Ectodermal cell (in vitro differentiated cells): Measurements from ENCODE around the gene TPCN2.

Source experiments
- H3K27ac ChIP-seq: 2 replicates; pipeline ENCODE4 v1.7.0; 2013; ENCODE audit warnings: mild to moderate bottlenecking, low read depth, low read length; ENCODE audit not compliant: insufficient read depth, poor library complexity, severe bottlenecking
- H3K27me3 ChIP-seq: 2 replicates; pipeline ENCODE4 v1.7.0; 2013; ENCODE audit warnings: mild to moderate bottlenecking, low read length; ENCODE audit not compliant: insufficient read depth, control insufficient read depth, poor library complexity, severe bottlenecking
- H3K36me3 ChIP-seq: one replicate; pipeline ENCODE4 v1.7.0; 2013; ENCODE audit warnings: low read length; ENCODE audit not compliant: control insufficient read depth, insufficient read depth
- H3K4me1 ChIP-seq: one replicate; pipeline ENCODE4 v1.7.0; 2013; ENCODE audit warnings: low read length; ENCODE audit not compliant: control insufficient read depth, insufficient read depth
- H3K4me3 ChIP-seq: 2 replicates; pipeline ENCODE4 v1.7.0; 2013; ENCODE audit warnings: low read depth, low read length, control low read depth; ENCODE audit not compliant: insufficient read depth
- H3K9me3 ChIP-seq: 2 replicates; pipeline ENCODE4 v1.7.0; 2013; ENCODE audit warnings: mild to moderate bottlenecking, low read length, moderate library complexity; ENCODE audit not compliant: control insufficient read depth
- WGBS, 2 experiments: methylation state at CpG; one replicate each; pipeline ENCODE4 v1.1.7; 2013; ENCODE audit warnings: missing lambda C conversion rate in 2 of 2; 5-methylcytosine and 5-hydroxymethylcytosine counted together

The TPCN2 gene

GRCh38 chr11:69157822-69158231 lies 109.1 kb downstream of the TPCN2 start:
- peaks cover 27% of the 10 kb centered on the region for H3K4me1 ChIP-seq
- no peak overlapping the region for H3K4me3 ChIP-seq
- H3K9me3 ChIP-seq = no peaks in the 10 kb centered on the region
- no peaks in the 10 kb centered on the region for H3K36me3 ChIP-seq
- 92 to 95% methylated on average over 15 of the region's 15 CpGs for WGBS, 2 experiments
- H3K27me3 ChIP-seq = no peaks in the 10 kb centered on the region
- no peak overlapping the region for H3K27ac ChIP-seq

DNA sequence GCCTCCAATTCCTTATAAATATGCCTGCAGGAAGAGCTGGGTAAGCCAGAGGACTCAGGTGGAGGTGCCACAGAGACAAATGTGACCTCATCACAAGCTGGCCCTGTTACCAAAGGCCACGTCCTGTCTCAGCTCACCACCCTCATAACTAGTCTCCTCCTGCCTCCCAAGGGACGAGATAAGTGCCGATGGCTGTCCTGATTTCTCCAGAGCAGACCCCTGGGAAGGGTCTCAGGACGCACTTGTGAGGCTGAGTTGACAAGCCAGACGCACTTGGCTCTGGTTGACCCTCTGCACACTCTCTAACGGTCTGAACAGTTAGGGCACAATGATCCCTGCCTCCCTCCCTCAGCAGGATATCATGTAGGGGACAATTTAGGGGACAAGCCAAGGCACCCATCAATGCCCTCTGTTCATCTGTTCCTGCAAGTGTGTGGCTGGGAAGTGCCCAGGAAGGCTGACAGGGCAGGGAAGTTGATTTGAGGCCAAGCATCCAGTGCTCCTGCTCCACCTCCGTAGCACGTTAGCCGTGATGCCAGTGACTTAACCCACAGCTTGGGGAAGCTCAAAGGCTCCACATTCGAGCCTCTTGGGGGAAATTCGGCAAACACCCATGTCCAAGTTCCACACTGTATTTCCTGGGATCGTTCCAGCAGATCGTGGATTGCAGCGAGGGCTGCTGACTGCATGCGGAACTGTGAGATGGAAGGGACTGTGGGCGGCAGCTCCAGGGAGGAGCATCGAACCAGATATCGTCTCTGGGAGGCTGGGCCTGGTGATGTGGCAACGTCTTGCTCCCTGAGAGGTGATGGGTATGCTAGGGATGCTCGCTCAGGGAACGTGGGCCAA lies 109.8 kb downstream of the TPCN2 start:
- Histone ChIP-seq H3K27ac (no peak overlapping the region), H3K27me3 (no peaks in the 10 kb centered on the region), H3K4me1 (peaks cover 24% of the 10 kb centered on the region), H3K4me3 (no peak overlapping the region), H3K36me3 (no peaks in the 10 kb centered on the region), H3K9me3 (peaks cover 2% of the 10 kb centered on the region)
- WGBS, 2 experiments = 95% methylated on average over 21 of the region's 21 CpGs

DNA sequence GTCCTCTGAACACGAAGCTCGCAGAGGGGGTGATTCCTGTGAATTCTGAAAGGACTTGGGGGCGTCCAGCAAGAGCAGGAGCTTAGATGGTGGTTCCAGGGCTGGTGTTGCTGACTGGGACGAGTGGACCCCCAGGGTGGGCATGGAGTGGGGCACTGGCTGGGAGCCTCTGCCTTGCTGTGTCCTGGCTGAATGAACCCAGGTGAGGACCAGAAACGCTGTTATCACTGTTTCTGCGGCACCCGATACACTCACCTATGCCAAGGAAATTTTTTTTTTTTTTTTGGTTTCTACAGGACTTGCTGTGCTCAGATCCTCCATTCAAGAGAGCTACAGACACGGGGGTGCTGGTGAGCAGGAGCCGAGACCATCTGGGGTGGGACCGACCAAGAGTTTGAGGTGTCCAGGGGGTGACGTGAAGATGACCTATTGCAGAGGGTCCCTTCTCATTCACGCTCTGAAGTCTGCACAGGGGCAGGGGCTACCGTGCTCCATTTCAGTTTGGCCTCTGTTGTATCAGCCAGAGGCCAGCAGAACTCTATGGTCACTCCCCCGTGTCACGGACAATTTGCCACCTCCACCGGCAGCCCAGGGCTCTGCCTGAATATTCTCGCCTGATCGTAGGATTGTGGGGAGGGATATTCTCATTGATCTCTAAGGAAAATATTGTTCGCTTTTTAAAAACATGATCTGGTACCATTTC lies 110.6 kb downstream of the TPCN2 start:
- Histone ChIP-seq H3K9me3 (peaks cover 2% of the 10 kb centered on the region), H3K27me3 (no peaks in the 10 kb centered on the region), H3K4me3 (no peak overlapping the region), H3K27ac (no peak overlapping the region), H3K4me1 (peaks cover 24% of the 10 kb centered on the region), H3K36me3 (no peaks in the 10 kb centered on the region)
- 94 to 96% methylated on average over 19 of the region's 19 CpGs for WGBS, 2 experiments

DNA sequence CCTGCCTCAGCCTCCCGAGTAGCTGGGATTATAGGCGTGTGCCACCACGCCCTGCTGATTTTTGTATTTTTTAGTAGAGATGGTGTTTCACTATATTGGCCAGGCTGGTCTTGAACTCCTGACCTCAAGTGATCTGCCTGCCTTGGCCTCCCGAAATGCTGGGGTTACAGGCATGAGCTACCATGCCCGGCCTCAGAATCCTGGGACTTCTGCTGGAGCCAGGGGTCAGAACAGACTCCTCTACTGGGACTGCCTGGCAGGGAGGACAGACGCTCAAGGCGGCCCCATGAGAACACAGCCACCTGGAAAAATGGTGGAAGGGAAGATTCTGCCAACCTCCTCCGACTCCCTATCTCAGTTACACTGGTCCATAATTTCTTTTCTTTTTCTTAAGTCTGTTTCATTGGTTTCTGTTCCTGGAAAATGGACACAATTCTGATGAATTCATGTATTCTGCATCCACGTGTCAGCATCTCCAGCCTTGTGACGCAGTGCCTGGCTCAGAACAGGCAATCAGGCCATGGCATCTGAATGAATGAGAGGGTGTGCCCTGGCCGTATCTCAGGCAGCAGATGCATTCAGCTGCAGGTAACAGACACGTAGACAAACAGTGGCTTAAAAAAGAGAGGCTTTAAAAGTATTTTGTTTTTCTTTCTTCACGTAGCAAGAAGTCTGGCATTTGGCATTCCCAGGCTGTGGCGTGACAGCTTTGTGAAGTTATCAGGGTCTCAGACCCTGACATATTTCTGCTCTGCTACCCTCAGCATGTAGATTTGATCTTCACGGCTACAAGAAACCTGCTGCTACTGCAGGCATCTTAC lies 111.8 kb downstream of the TPCN2 start:
- 93 to 94% methylated on average over 15 of the region's 15 CpGs for WGBS, 2 experiments

GRCh38 chr11:69161117-69161407 lies 112.3 kb downstream of the TPCN2 start:
- WGBS, 2 experiments = 89 to 92% methylated on average over 5 of the region's 5 CpGs
- Histone ChIP-seq H3K9me3 (peaks cover 2% of the 10 kb centered on the region), H3K27ac (no peak overlapping the region), H3K4me1 (peaks cover 21% of the 10 kb centered on the region), H3K36me3 (no peaks in the 10 kb centered on the region), H3K27me3 (no peaks in the 10 kb centered on the region), H3K4me3 (no peak overlapping the region)

More for the DNA sequence above, 111.8 kb downstream of the TPCN2 start:
- H3K27ac ChIP-seq = no peak overlapping the region
- H3K4me1 ChIP-seq = peaks cover 24% of the 10 kb centered on the region
- H3K27me3 ChIP-seq = no peaks in the 10 kb centered on the region
- no peaks in the 10 kb centered on the region for H3K36me3 ChIP-seq
- H3K9me3 ChIP-seq = peaks cover 2% of the 10 kb centered on the region
- no peak overlapping the region for H3K4me3 ChIP-seq

- Histone ChIP-seq H3K27me3 (no peaks in the 10 kb centered on the region), H3K27ac (no peak overlapping the region), H3K4me3 (no peak overlapping the region)
These were observed 113.8 kb downstream of the TPCN2 start for GRCh38 chr11:69162505-69162904.

GRCh38 chr11:69163842-69164241 lies 115.1 kb downstream of the TPCN2 start:
- no peak overlapping the region for H3K4me3 ChIP-seq
- 94 to 100% methylated on average over 1 of the region's 1 CpG for WGBS, 2 experiments
- H3K27ac ChIP-seq = no peak overlapping the region
- H3K9me3 ChIP-seq = peaks cover 2% of the 10 kb centered on the region
- H3K27me3 ChIP-seq = no peaks in the 10 kb centered on the region
- no peaks in the 10 kb centered on the region for H3K4me1 ChIP-seq
- no peaks in the 10 kb centered on the region for H3K36me3 ChIP-seq

More at GRCh38 chr11:69162505-69162904, 113.8 kb downstream of the TPCN2 start:
- Histone ChIP-seq H3K9me3 (peaks cover 2% of the 10 kb centered on the region), H3K4me1 (peaks cover 8% of the 10 kb centered on the region), H3K36me3 (no peaks in the 10 kb centered on the region)

- H3K27ac ChIP-seq = no peak overlapping the region
- 83 to 84% methylated on average over 10 of the region's 10 CpGs for WGBS, 2 experiments
- no peak overlapping the region for H3K4me3 ChIP-seq
- H3K27me3 ChIP-seq = no peaks in the 10 kb centered on the region
- no peaks in the 10 kb centered on the region for H3K4me1 ChIP-seq
- no peaks in the 10 kb centered on the region for H3K36me3 ChIP-seq
- H3K9me3 ChIP-seq = peaks cover 2% of the 10 kb centered on the region
These were observed 116.1 kb downstream of the TPCN2 start for GRCh38 chr11:69164824-69165223.

- H3K9me3 ChIP-seq = peaks cover 2% of the 10 kb centered on the region
- 86 to 94% methylated on average over 2 of the region's 2 CpGs for WGBS, 2 experiments
- H3K36me3 ChIP-seq = no peaks in the 10 kb centered on the region
- H3K4me3 ChIP-seq = no peak overlapping the region
- no peaks in the 10 kb centered on the region for H3K27me3 ChIP-seq
- H3K4me1 ChIP-seq = no peaks in the 10 kb centered on the region
- H3K27ac ChIP-seq = no peak overlapping the region
These were observed 117.0 kb downstream of the TPCN2 start for GRCh38 chr11:69165775-69166174.
